ENCODE results near the gene TSPAN11.

DNA sequence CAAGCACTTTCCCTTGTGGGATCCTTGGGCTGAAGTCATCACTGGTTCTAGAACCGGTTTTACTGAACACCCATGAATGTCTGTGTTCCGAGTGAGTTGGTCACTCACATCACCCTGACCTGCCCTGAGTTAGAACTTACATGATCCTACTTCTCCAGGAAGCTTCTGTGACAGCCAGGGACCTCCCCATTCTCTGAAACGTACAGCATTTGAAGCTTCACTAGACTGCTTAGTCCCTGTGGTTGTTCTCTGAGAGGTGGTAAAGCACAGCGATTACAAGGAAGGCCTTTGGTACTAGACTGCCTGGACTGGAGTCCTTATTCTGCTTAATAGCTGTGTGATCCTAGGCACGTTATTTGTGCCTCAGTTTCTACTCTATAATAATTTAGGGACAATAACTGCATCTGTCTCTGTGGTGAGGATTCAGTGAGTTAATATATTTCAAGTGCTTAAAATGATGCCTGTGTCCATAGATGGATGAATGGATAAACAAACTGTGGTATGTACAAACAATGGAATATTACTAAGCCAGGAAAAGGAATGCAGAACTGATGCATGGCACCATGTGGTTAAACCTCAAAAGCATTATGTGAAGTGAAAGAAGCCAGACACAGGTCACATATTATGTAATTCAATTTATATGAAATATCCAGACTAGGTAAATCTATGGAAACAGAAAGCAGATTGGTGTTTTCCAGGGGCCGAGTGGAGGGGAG is 92.4 kb downstream of the TSPAN11 start:
- TF ChIP-seq CTCF (IDR thresholded peaks at IDR 0.05) (no peak), POLR2AphosphoS5 (IDR thresholded peaks at IDR 0.05; ENCODE audit: low read depth, low read length) (no peak), REST (IDR thresholded peaks at IDR 0.05; ENCODE audit: insufficient read depth in 1 of 2, low read depth in 2 of 2, low read length in 1 of 2) (no peak), SIN3A (IDR thresholded peaks at IDR 0.05; ENCODE audit: borderline replicate concordance, insufficient read depth, low read depth, low read length) (no peak)
